ENCODE results near the gene LSS. TPM values are rescaled to one million over a fixed set of nuclear protein-coding genes. Genes with fewer than 3 reads are reported as not detected.
A peak's percentile ranks its signal among the peaks of the same experiment; 100 is the strongest.

The LSS gene
- 103 TPM for total RNA-seq

DNA sequence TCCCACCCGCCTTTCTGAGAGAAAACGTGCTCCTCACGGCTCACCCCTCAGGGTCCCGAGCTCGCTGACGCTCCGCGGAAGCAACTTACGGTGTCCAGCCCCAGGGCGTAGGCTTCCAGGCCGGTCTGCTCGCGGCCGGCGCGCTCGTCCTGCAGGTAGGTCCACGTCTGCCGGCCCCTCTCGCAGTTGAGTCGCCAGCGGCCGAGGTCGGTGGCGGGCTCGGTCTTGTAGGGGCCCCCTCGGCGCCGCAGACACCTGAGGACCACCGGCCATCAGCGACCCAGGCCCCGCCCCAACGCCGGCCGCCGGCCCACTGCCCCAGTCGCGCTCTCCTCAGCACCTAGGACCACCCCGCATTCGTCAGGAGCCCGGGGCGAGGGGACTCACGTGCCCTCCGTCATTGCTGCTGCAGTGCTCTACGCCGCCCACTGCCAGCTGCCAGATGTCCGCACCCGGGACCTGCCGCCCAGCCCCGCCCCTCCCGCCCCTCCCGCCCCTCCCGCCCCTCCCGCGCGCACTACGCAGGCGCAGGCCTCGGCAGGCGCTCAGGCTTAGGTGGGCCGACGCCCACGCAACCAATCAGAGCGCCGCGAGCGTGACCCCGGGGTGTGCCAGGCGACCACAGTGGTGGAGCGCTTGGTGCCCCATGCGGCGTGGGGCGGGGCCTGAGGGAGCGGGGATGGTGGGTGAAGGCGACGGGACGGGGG lies at the start of gene LSS:
LSS (minus strand) TSS at position 430 of the 707 bp plus-strand sequence; CDS start at position 401, 29 bp downstream.
- no peaks in the 10 kb centered on the region for H3K9me3 ChIP-seq
- intact Hi-C loops (cut with DNase I) = loop anchor here (5.0 to 10.0 kb wide), 2 partner anchors 84 to 256 kb away; no protein-coding TSS in a partner anchor
- peaks cover 33% of the 10 kb centered on the region for H3K4me1 ChIP-seq
- H3K27ac ChIP-seq = peak within 1 kb of the TSS; percentile 96
- peaks cover 0 to 4% of the 10 kb centered on the region in 2 donors for H3K36me3 ChIP-seq
- TF ChIP-seq POLR2A (IDR thresholded peaks at IDR 0.05) = peak in 1 of 2 donors; percentile 57
- TF ChIP-seq, protein P1, sequence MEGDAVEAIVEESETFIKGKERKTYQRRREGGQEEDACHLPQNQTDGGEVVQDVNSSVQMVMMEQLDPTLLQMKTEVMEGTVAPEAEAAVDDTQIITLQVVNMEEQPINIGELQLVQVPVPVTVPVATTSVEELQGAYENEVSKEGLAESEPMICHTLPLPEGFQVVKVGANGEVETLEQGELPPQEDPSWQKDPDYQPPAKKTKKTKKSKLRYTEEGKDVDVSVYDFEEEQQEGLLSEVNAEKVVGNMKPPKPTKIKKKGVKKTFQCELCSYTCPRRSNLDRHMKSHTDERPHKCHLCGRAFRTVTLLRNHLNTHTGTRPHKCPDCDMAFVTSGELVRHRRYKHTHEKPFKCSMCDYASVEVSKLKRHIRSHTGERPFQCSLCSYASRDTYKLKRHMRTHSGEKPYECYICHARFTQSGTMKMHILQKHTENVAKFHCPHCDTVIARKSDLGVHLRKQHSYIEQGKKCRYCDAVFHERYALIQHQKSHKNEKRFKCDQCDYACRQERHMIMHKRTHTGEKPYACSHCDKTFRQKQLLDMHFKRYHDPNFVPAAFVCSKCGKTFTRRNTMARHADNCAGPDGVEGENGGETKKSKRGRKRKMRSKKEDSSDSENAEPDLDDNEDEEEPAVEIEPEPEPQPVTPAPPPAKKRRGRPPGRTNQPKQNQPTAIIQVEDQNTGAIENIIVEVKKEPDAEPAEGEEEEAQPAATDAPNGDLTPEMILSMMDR (IDR thresholded peaks at IDR 0.05) = no peak
- TF ChIP-seq POLR2AphosphoS5 (IDR thresholded peaks at IDR 0.05; ENCODE audit: insufficient read depth in 1 of 2, low read depth in 1 of 2) = peak in 1 of 2 donors; percentile 86
- DNase-seq (ENCODE audit: extremely low spot score in 2 of 2) = peak; percentile 93 to 97
- H3K4me3 ChIP-seq = peak within 1 kb of the TSS; percentile 60 to 97
- no peaks in the 10 kb centered on the region for H3K27me3 ChIP-seq

DNA sequence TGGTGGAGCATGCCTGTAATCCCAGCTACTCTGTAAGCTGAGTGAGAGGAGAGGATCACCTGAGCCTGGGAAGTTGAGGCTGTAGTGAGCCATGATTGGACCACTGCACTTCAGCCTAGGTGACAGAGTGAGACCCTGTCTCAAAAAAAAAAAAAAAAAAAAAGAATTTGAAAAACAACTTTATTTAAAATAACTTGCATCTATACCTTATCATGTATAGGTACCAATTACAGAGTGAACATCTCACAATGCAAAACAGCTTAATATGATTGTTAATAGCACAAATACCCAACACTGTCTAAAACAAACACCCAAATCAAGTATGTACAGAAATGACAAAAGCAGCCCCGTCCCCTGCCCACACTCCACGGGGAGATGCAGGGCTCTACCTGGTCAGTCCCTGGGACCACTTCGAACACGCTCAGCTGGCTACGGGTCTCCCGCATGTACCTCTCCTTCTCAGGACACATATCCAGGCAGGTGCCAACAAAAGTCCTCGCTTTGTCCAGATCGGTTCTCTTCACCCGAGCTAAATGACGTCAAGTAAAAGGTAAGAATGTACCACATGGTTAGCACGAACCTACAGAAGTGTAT lies 46.3 kb upstream of the LSS start:
- Histone ChIP-seq H3K27me3 (no peaks in the 10 kb centered on the region), H3K27ac (no peak overlapping the region), H3K4me1 (no peaks in the 10 kb centered on the region), H3K9me3 (no peaks in the 10 kb centered on the region), H3K36me3 (peaks cover 0 to 98% of the 10 kb centered on the region in 2 donors), H3K4me3 (no peak overlapping the region)
- TF ChIP-seq, protein P1 (IDR thresholded peaks at IDR 0.05) = no peak
- TF ChIP-seq POLR2AphosphoS5 (IDR thresholded peaks at IDR 0.05; ENCODE audit: insufficient read depth in 1 of 2, low read depth in 1 of 2) (no peak), POLR2A (IDR thresholded peaks at IDR 0.05) (no peak)
- no peak for DNase-seq (ENCODE audit: extremely low spot score in 2 of 2)
- intact Hi-C loops (cut with DNase I) = no loop called here

DNA sequence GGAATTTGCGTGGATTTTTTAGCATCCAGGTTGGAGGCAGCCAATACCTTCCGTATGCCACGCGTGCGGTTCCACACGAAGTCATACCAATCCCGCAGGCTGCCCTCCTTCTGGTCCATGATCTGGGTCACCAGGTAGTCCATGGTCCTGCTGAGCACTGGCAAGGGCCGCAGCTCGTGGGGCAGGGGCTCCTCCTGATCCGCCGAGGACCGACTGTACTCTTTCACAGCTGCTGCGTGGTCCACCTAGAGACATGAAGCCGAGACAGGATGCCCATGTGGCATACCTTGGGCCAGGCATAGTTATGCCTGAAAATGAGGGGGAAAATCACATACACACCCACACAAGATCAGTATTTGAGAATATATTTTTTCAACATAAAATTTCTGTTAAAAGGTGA lies 44.8 kb upstream of the LSS start:
- H3K27me3 ChIP-seq = no peaks in the 10 kb centered on the region
- H3K36me3 ChIP-seq = peaks cover 0 to 99% of the 10 kb centered on the region in 2 donors
- intact Hi-C loops (cut with DNase I) = no loop called here
- H3K4me3 ChIP-seq = no peak overlapping the region
- no peak for DNase-seq (ENCODE audit: extremely low spot score in 2 of 2)
- no peak overlapping the region for H3K27ac ChIP-seq
- H3K4me1 ChIP-seq = no peaks in the 10 kb centered on the region
- no peaks in the 10 kb centered on the region for H3K9me3 ChIP-seq
- no peak for TF ChIP-seq POLR2AphosphoS5 (IDR thresholded peaks at IDR 0.05; ENCODE audit: insufficient read depth in 1 of 2, low read depth in 1 of 2)

DNA sequence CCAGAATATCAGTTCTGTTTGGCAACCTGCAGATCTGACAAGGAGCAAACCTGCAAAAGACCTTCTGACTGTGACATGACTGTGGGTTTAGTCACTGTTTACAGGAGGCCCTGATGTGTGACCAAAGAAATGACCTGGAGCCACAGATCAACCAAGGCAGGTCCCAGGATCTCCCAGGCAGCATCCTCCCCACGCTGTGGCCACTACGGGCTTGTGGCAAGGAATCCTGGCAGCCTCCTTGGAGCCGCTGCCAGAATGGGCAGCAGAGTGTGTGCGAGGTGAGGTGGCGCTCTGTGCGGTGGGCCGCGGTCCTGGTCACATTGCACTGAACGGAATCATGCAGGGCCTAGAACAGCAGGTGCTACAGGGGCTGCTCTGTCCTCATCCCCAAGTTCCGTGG lies 40.9 kb upstream of the LSS start:
- Histone ChIP-seq H3K4me3 (no peak overlapping the region), H3K4me1 (no peaks in the 10 kb centered on the region), H3K9me3 (no peaks in the 10 kb centered on the region), H3K27ac (no peak overlapping the region), H3K27me3 (no peaks in the 10 kb centered on the region), H3K36me3 (peaks cover 0 to 97% of the 10 kb centered on the region in 2 donors)
- no peak for TF ChIP-seq POLR2A (IDR thresholded peaks at IDR 0.05)
- TF ChIP-seq POLR2AphosphoS5 (IDR thresholded peaks at IDR 0.05; ENCODE audit: insufficient read depth in 1 of 2, low read depth in 1 of 2) = no peak
- TF ChIP-seq, protein P1 (IDR thresholded peaks at IDR 0.05) = no peak
- intact Hi-C loops (cut with DNase I) = no loop called here
- no peak for DNase-seq (ENCODE audit: extremely low spot score in 2 of 2)

DNA sequence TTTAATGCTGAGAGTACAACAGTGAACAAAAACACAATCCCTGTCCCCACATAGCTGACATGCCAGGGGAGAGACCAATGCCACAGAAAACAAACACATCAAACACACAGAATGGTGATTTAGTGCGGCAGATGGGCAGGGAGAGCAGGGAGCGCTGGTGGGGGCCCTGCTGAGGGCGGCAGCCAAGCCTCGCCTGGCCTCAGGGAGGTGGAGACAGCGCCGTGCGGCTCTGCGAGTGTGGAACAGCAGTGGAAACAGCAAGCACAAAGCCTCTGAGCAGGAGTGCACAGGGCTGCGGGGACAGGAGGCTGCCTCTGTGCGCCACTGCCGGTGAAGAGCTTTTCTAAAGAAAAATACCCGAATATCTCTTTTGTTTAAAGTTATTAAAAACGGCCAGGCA lies 39.8 kb upstream of the LSS start:
- DNase-seq (ENCODE audit: extremely low spot score in 2 of 2) = no peak
- Histone ChIP-seq H3K4me3 (no peak overlapping the region), H3K27me3 (no peaks in the 10 kb centered on the region), H3K9me3 (no peaks in the 10 kb centered on the region), H3K4me1 (no peaks in the 10 kb centered on the region), H3K27ac (no peak overlapping the region), H3K36me3 (peaks cover 0 to 92% of the 10 kb centered on the region in 2 donors)
- TF ChIP-seq POLR2AphosphoS5 (IDR thresholded peaks at IDR 0.05; ENCODE audit: insufficient read depth in 1 of 2, low read depth in 1 of 2) (no peak), POLR2A (IDR thresholded peaks at IDR 0.05) (no peak)
- TF ChIP-seq, protein P1 (IDR thresholded peaks at IDR 0.05) = no peak
- intact Hi-C loops (cut with DNase I) = no loop called here

Measured in vagina (tissue), 2 donors.